Neutrophil (primary cell): Measurements from ENCODE around the gene TNFRSF18.

Source experiments
- H3K27ac ChIP-seq: fragments of 200-600 bp; sonication (generic); 2 replicates; pipeline ENCODE4 v1.5.1; 2016; ENCODE audit warnings: mild to moderate bottlenecking, moderate library complexity
- H3K27me3 ChIP-seq: fragments of 200-600 bp; sonication (generic); 2 replicates; pipeline ENCODE4 v1.6.0; 2016; ENCODE audit warnings: mild to moderate bottlenecking
- H3K36me3 ChIP-seq: fragments of 200-600 bp; sonication (generic); 2 replicates; pipeline ENCODE4 v1.5.1; 2017
- H3K4me1 ChIP-seq, 2 experiments: fragments of 200-600 bp in 1 of 2; sonication (generic) in 1 of 2; 1 replicate in 1 of 2; 2 replicates in 1 of 2; pipeline versions ENCODE4 v1.5.1 to v1.6.1; 2013 to 2016; ENCODE audit warnings: low read depth in 1 of 2, low read length in 1 of 2, mild to moderate bottlenecking in 1 of 2, moderate library complexity in 1 of 2; ENCODE audit not compliant: control insufficient read depth in 1 of 2, insufficient read depth in 1 of 2
- H3K4me3 ChIP-seq, 2 experiments: fragments of 200-600 bp in 1 of 2; sonication (generic) in 1 of 2; 1 replicate in 1 of 2; 2 replicates in 1 of 2; pipeline ENCODE4 v1.5.1; 2013 to 2016; ENCODE audit warnings: low read depth in 1 of 2, low read length in 1 of 2, mild to moderate bottlenecking in 1 of 2, moderate library complexity in 1 of 2
- H3K9me3 ChIP-seq: fragments of 200-600 bp; sonication (generic); 2 replicates; pipeline ENCODE4 v1.5.1; 2016
- TF ChIP-seq, protein P1 (sequence below): fragments of 200-600 bp; sonication (generic); IDR thresholded peaks from 2 replicates; pipeline ENCODE4 v1.5.1; 2016; ENCODE audit warnings: antibody characterized with exemption

TNFRSF18 gene

DNA sequence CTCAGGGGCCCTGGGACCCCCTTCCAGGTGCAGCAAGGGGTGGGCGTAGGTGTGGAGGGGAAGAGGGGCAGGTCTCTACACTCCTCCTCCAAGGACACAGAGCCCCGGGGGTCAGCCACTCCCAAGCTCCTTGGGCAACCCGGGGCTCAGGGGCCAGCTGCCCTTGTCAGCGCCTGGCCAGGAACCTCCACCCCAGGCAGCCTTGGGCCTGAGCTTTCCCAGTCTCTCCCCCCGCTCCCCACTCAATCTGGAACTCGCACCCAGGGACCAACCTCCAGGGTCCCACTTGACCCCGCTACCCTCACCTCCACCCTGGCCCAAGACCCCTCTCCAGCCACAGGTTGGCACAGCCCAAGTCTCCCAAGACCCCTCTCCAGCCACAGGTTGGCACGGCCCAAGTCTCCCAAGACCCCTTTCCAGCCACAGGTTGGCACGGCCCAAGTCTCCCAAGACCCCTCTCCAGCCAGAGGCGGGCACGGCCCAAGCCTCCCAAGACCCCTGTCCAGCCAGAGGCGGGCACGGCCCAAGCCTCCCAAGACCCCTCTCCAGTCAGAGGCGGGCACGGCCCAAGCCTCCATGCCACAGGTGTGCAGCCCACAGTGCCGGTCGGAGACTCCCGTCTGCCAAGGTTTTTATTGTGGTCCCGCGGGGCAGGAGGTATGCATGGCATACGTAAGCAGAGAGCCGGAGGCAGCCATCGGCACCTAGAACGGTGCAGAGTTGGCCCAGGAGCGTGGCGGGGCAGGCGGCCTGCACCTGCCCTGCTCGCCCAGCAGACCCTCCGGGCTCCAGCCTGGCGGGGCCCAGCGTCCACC, 4.5 kb upstream of the TNFRSF18 start:
- Histone ChIP-seq H3K4me3 (no peak overlapping the region), H3K4me1 (peaks cover 0 to 11% of the 10 kb centered on the region in 2 experiments), H3K9me3 (no peaks in the 10 kb centered on the region), H3K36me3 (peaks cover 9% of the 10 kb centered on the region), H3K27me3 (peaks cover 94% of the 10 kb centered on the region), H3K27ac (no peak overlapping the region)
- TF ChIP-seq, protein P1, sequence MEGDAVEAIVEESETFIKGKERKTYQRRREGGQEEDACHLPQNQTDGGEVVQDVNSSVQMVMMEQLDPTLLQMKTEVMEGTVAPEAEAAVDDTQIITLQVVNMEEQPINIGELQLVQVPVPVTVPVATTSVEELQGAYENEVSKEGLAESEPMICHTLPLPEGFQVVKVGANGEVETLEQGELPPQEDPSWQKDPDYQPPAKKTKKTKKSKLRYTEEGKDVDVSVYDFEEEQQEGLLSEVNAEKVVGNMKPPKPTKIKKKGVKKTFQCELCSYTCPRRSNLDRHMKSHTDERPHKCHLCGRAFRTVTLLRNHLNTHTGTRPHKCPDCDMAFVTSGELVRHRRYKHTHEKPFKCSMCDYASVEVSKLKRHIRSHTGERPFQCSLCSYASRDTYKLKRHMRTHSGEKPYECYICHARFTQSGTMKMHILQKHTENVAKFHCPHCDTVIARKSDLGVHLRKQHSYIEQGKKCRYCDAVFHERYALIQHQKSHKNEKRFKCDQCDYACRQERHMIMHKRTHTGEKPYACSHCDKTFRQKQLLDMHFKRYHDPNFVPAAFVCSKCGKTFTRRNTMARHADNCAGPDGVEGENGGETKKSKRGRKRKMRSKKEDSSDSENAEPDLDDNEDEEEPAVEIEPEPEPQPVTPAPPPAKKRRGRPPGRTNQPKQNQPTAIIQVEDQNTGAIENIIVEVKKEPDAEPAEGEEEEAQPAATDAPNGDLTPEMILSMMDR = no peak

DNA sequence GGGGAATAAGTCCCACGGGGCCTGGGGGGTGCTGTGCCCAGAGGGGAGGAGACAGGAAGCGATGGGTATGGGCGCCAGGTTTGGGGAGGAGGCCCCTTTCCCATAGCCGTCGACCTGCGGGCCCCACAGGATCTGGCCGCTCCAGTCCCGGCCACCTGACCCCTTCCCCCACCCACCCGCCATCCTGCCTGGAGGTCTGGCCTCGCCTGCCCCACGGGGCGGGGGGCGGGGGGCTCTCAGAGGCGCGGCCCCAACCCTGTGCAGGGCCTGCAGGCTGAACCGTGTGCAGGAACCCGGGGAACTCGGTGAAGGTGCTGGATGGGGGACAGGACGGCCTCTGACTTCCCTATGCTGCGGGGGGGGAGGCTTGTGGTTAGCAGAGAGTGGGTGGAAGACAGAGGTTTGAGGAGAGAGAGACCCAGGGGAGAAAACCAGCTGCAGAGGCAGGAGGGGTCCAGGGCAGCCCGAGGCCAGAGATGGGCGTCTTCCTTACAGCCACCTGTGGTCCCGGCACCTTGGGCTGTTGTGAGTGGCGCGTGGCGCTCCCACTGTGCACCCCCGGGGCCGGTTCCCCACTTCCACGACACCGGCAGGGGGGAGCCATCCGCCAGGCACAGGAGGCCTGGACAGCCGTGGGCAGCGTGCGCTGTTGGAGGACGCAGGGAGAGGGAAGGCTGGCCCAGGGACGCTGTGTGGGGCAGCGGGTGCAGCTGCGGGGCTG, 2.5 kb upstream of the TNFRSF18 start:
- no peak overlapping the region for H3K27ac ChIP-seq
- no peaks in the 10 kb centered on the region for H3K9me3 ChIP-seq
- H3K36me3 ChIP-seq = no peaks in the 10 kb centered on the region
- TF ChIP-seq, protein P1 = no peak
- H3K4me1 ChIP-seq = peaks cover 0 to 11% of the 10 kb centered on the region in 2 experiments
- H3K4me3 ChIP-seq = no peak overlapping the region
- H3K27me3 ChIP-seq = peaks cover 99% of the 10 kb centered on the region

GRCh38 chr1:1207571-1207892, 1.1 kb upstream of the TNFRSF18 start:
- Histone ChIP-seq H3K4me3 (no peak overlapping the region), H3K36me3 (no peaks in the 10 kb centered on the region), H3K4me1 (peaks cover 0 to under 1% of the 10 kb centered on the region in 2 experiments), H3K9me3 (no peaks in the 10 kb centered on the region), H3K27ac (no peak overlapping the region), H3K27me3 (peaks cover 99% of the 10 kb centered on the region)
- TF ChIP-seq, protein P1 = no peak

DNA sequence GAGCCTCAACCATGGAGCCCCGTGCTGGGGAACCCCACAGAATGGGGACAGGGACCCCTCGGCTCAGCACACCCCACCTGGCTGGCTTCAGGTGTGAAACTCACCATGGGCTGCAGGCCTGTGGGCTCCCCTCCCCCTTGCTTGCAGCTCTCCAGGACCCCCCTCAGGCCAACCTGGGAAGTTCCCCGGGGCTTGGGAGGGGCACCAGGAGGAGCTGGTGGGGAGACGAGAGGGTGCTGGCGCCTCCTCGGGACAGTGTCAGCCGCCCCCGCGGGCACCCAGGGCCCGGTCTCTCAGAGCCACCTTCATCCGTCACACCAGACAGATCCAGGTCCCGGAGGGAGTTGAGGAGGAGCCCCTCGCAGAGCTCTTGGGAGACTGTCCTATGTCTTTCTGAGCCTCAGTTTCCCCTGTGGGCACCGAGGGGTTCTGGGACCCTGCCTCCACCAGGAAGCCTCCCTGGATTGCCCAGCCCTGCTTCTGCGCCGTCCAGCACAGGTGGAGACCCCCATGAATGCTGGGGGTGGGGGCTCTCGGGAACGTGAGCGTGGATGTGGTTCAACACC, 657 bp upstream of the TNFRSF18 start:
- Histone ChIP-seq H3K4me1 (no peaks in the 10 kb centered on the region), H3K9me3 (no peaks in the 10 kb centered on the region), H3K4me3 (no peak overlapping the region), H3K27me3 (peaks cover 99% of the 10 kb centered on the region), H3K36me3 (no peaks in the 10 kb centered on the region), H3K27ac (no peak overlapping the region)
- TF ChIP-seq, protein P1 = no peak

DNA sequence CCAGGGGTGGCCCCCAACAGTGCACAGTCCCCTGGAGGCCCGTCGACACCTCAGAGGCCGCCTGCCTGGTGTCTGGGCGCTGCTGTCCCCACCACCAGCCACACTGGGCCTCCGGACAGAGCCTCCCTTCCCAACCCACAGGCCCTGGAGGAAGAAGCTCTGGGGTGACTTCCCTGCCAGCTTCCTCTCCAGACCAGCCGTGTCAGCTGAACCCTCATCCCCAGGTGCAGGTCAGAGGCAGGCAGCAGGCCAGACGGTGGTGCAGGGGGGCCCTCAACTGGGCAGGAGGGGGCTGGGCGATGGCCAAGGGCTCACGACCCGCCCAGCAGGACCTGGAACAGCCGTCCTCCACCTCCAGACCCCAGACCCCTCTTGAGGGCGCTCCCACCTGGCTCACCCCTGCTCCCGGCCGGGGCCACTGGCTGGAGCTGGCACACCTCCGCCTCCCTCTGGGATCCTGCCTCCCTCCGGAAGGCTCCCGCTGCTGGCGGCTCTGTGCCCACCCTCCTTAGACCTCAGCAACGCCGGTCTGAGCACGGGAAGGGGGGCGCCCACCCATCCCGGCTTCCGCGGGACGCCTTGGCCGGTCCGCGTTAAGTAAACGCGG, 520 bp downstream of the TNFRSF18 start:
- Histone ChIP-seq H3K4me1 (peaks cover 0 to 3% of the 10 kb centered on the region in 2 experiments), H3K4me3 (no peak overlapping the region), H3K27me3 (peaks cover 97% of the 10 kb centered on the region), H3K27ac (no peak overlapping the region), H3K9me3 (no peaks in the 10 kb centered on the region), H3K36me3 (no peaks in the 10 kb centered on the region)
- TF ChIP-seq, protein P1 = no peak
